Measurements from ENCODE around the gene ZNF827. TPM values are rescaled to one million over a fixed set of nuclear protein-coding genes. Genes with fewer than 3 reads are reported as not detected.

ZNF827 gene
- total RNA-seq, 1 experiment from 2014 or later: 19.1 TPM

- Histone ChIP-seq H3K4me3 (replicated peaks in 1 of 2; ENCODE audit: low read depth in 1 of 2, low read length in 2 of 2) (no peak overlapping the region), H3K27ac (ENCODE audit: low read depth, low read length) (no peak overlapping the region), H3K4me1 (ENCODE audit: control insufficient read depth in 1 of 2, insufficient read depth in 2 of 2, low read length in 2 of 2) (0 out of 4 replicates have a peak, but pooled peaks cover 0 to 2% of the 10 kb centered on the region in 2 experiments), H4K20me1 (ENCODE audit: insufficient read depth) (no peaks in the 10 kb centered on the region), H3K27me3 (ENCODE audit: insufficient read depth, low read length) (no peaks in the 10 kb centered on the region), H3K79me2 (ENCODE audit: insufficient read depth, low read length) (no peaks in the 10 kb centered on the region; the same call in none of the 2 replicates), H3K9me3 (ENCODE audit: control insufficient read depth in 1 of 2, insufficient read depth in 1 of 2, low read depth in 1 of 2, low read length in 2 of 2) (no peaks in the 10 kb centered on the region), H3K4me2 (ENCODE audit: low read length) (no peak overlapping the region), H3K36me3 (ENCODE audit: control insufficient read depth in 1 of 2, insufficient read depth in 2 of 2, low read length in 2 of 2) (peaks cover 0 to 2% of the 10 kb centered on the region in 2 experiments; a peak in 2 of 4 replicates), H3K9me2 (ENCODE audit: insufficient read depth) (no peaks in the 10 kb centered on the region), H3K9ac (ENCODE audit: low read length) (no peak overlapping the region), H2AFZ (ENCODE audit: low read depth, low read length, poor library complexity, severe bottlenecking) (no peak overlapping the region)
- DNase-seq (ENCODE audit: low read depth, low spot score) (no peak), ATAC-seq (no peak)
- no TSS peak for BruUV-seq (replicated peaks)
- POLR2A ChIA-PET: no interaction called here
- RAD21 ChIA-PET (ENCODE audit: low non-redundant PET in 1 of 2, low total read pairs in 2 of 2, uncharacterized antibody in 2 of 2, unreplicated experiment in 2 of 2): no interaction called here
- intact Hi-C loops (cut with micrococcal nuclease): no loop called here
- TF ChIP-seq EGR1 (IDR thresholded peaks at IDR 0.05; ENCODE audit: low read depth): no peak
- no peak for TF ChIP-seq SRF (IDR thresholded peaks at IDR 0.05; ENCODE audit: low read depth)
- no peak for TF ChIP-seq EZH2 (IDR thresholded peaks at IDR 0.05)
- TF ChIP-seq RAD21 (IDR thresholded peaks at IDR 0.05; ENCODE audit: low read depth): no peak
- no peak for TF ChIP-seq CTCF (IDR thresholded peaks at IDR 0.05 in 2 of 3, conservative IDR thresholded peaks at IDR 0.05 in 1 of 3; ENCODE audit: borderline replicate concordance in 1 of 3, insufficient read depth in 1 of 3, low read depth in 2 of 3, low read length in 2 of 3)
- TF ChIP-seq YY1 (IDR thresholded peaks at IDR 0.05; ENCODE audit: extremely low read depth, insufficient replicate concordance, low read depth, low read length): no peak
- TF ChIP-seq EZH2phosphoT487 (IDR thresholded peaks at IDR 0.05; ENCODE audit: borderline replicate concordance): no peak
- TF ChIP-seq POLR2A (IDR thresholded peaks at IDR 0.05; ENCODE audit: borderline replicate concordance, extremely low read depth, insufficient read depth, insufficient read length): no peak
- no peak for TF ChIP-seq SIN3A (IDR thresholded peaks at IDR 0.05; ENCODE audit: low read depth)
- no peak for TF ChIP-seq CBX3 (IDR thresholded peaks at IDR 0.05; ENCODE audit: low read depth)
- CTCF ChIA-PET: no interaction called here
Observed at GRCh38 chr4:145883101-145883694, 55.4 kb downstream of the ZNF827 start.

Measured in HCT116 (cell line).